ENCODE data around the gene CLTCL1. TPM values are rescaled to one million over a fixed set of nuclear protein-coding genes. Genes with fewer than 3 reads are reported as not detected.

CLTCL1 gene
- total RNA-seq, 2 donors from 2014 or later, result 0.66 to 2.3 TPM

- WGBS, 2 donors, result 67 to 88% methylated on average over 1 of the region's 1 CpG
- Histone ChIP-seq H3K4me3 (no peak overlapping the region), H3K9me3 (no peaks in the 10 kb centered on the region), H3K27me3 (no peaks in the 10 kb centered on the region), H3K4me1 (no peaks in the 10 kb centered on the region), H3K27ac (no peak overlapping the region), H3K36me3 (replicated peaks in 1 of 2; ENCODE audit: insufficient read depth in 1 of 2, low read depth in 2 of 2) (no peaks in the 10 kb centered on the region)
- no peak for DNase-seq
- TF ChIP-seq CTCF (IDR thresholded peaks at IDR 0.05) (no peak), POLR2A (IDR thresholded peaks at IDR 0.05) (no peak)
- intact Hi-C loops (cut with DNase I), result no loop called here
- no peak for ATAC-seq
These were observed 78.5 kb downstream of the CLTCL1 start for GRCh38 chr22:19213001-19213400.

GRCh38 chr22:19212302-19212870, 79.1 kb downstream of the CLTCL1 start:
- no peak for DNase-seq
- H3K36me3 ChIP-seq (replicated peaks in 1 of 2; ENCODE audit: insufficient read depth in 1 of 2, low read depth in 2 of 2), result no peaks in the 10 kb centered on the region
- no peak for ATAC-seq
- intact Hi-C loops (cut with DNase I), result no loop called here
- H3K27ac ChIP-seq, result no peak overlapping the region
- no peaks in the 10 kb centered on the region for H3K9me3 ChIP-seq
- H3K4me1 ChIP-seq, result no peaks in the 10 kb centered on the region
- TF ChIP-seq CTCF (IDR thresholded peaks at IDR 0.05), result no peak
- no peak for TF ChIP-seq POLR2A (IDR thresholded peaks at IDR 0.05)
- H3K4me3 ChIP-seq, result no peak overlapping the region
- WGBS, 2 donors, result 92 to 100% methylated on average over 1 of the region's 1 CpG
- no peaks in the 10 kb centered on the region for H3K27me3 ChIP-seq

GRCh38 chr22:19210188-19210587, 81.3 kb downstream of the CLTCL1 start:
- Histone ChIP-seq H3K27me3 (no peaks in the 10 kb centered on the region), H3K4me3 (no peak overlapping the region), H3K4me1 (no peaks in the 10 kb centered on the region), H3K9me3 (no peaks in the 10 kb centered on the region), H3K27ac (no peak overlapping the region), H3K36me3 (replicated peaks in 1 of 2; ENCODE audit: insufficient read depth in 1 of 2, low read depth in 2 of 2) (no peaks in the 10 kb centered on the region)
- TF ChIP-seq CTCF (IDR thresholded peaks at IDR 0.05), result no peak
- no peak for TF ChIP-seq POLR2A (IDR thresholded peaks at IDR 0.05)
- WGBS, 2 donors, result 90 to 91% methylated on average over 14 of the region's 14 CpGs
- intact Hi-C loops (cut with DNase I), result no loop called here
- ATAC-seq, result no peak
- DNase-seq, result no peak

GRCh38 chr22:19208287-19208847, 83.2 kb downstream of the CLTCL1 start:
- DNase-seq, result no peak
- no peak for TF ChIP-seq CTCF (IDR thresholded peaks at IDR 0.05)
- TF ChIP-seq POLR2A (IDR thresholded peaks at IDR 0.05), result no peak
- Histone ChIP-seq H3K27ac (no peak overlapping the region), H3K4me1 (no peaks in the 10 kb centered on the region), H3K4me3 (no peak overlapping the region), H3K27me3 (no peaks in the 10 kb centered on the region), H3K36me3 (replicated peaks in 1 of 2; ENCODE audit: insufficient read depth in 1 of 2, low read depth in 2 of 2) (no peaks in the 10 kb centered on the region), H3K9me3 (no peaks in the 10 kb centered on the region)
- intact Hi-C loops (cut with DNase I), result no loop called here
- 66 to 77% methylated on average over 4 of the region's 4 CpGs for WGBS, 2 donors
- no peak for ATAC-seq

- H3K27ac ChIP-seq, result no peak overlapping the region
- no peaks in the 10 kb centered on the region for H3K27me3 ChIP-seq
- H3K9me3 ChIP-seq, result no peaks in the 10 kb centered on the region
- 73 to 82% methylated on average over 5 of the region's 5 CpGs for WGBS, 2 donors
- TF ChIP-seq POLR2A (IDR thresholded peaks at IDR 0.05) (no peak), CTCF (IDR thresholded peaks at IDR 0.05) (no peak)
- ATAC-seq (no peak), DNase-seq (no peak)
- no peak overlapping the region for H3K4me3 ChIP-seq
- intact Hi-C loops (cut with DNase I), result no loop called here
- no peaks in the 10 kb centered on the region for H3K36me3 ChIP-seq (replicated peaks in 1 of 2; ENCODE audit: insufficient read depth in 1 of 2, low read depth in 2 of 2)
- H3K4me1 ChIP-seq, result no peaks in the 10 kb centered on the region
These were observed 83.6 kb downstream of the CLTCL1 start for GRCh38 chr22:19207884-19208283.
